Mesendoderm (in vitro differentiated cells): Measurements from ENCODE around the gene KIF2C.
"Not testable (repeated sequence)": the region's sequence is repeated elsewhere in the genome, so short reads cannot be mapped to it uniquely, and the experiment has no call there.

ENCODE experiments used
- DNase-seq: peaks from one replicate; pipeline ENCODE4 v3.0.0; 2013
- H2AK5ac ChIP-seq: 2 replicates; pipeline ENCODE4 v1.6.1; 2013; ENCODE audit warnings: low read length, inconsistent platforms
- H2BK120ac ChIP-seq: 2 replicates; pipeline ENCODE4 v1.6.1; 2013; ENCODE audit warnings: low read depth, mild to moderate bottlenecking, low read length, moderate library complexity, mixed read lengths
- H2BK15ac ChIP-seq: replicated peaks from 2 replicates; pipeline ENCODE4 v1.6.1; 2013; ENCODE audit warnings: low read depth, mild to moderate bottlenecking, moderate library complexity
- H2BK5ac ChIP-seq: 2 replicates; pipeline ENCODE4 v1.6.1; 2013; ENCODE audit warnings: low read length, inconsistent platforms
- H3K18ac ChIP-seq: 2 replicates; pipeline ENCODE4 v1.6.1; 2013; ENCODE audit warnings: mild to moderate bottlenecking, low read length, mixed read lengths
- H3K23ac ChIP-seq: one replicate; pipeline ENCODE4 v1.6.1; 2013; ENCODE audit warnings: low read length
- H3K27ac ChIP-seq: 2 replicates; pipeline ENCODE4 v1.5.1; 2013; ENCODE audit warnings: low read depth, mild to moderate bottlenecking, inconsistent platforms, low read length, moderate library complexity
- H3K27me3 ChIP-seq: 2 replicates; pipeline ENCODE4 v1.6.1; 2013; ENCODE audit warnings: low read length, control low read depth, mild to moderate bottlenecking, inconsistent platforms; ENCODE audit not compliant: insufficient read depth, poor library complexity
- H3K36me3 ChIP-seq: 2 replicates; pipeline ENCODE4 v1.6.1; 2013; ENCODE audit warnings: low read length, inconsistent platforms; ENCODE audit not compliant: control insufficient read depth, insufficient read depth
- H3K4ac ChIP-seq: one replicate; pipeline ENCODE4 v1.6.1; 2013; ENCODE audit warnings: low read depth, mild to moderate bottlenecking, low read length, moderate library complexity
- H3K4me1 ChIP-seq: 2 replicates; pipeline ENCODE4 v1.6.1; 2013; ENCODE audit warnings: low read depth, low read length, inconsistent platforms; ENCODE audit not compliant: control insufficient read depth
- H3K4me2 ChIP-seq: 2 replicates; pipeline ENCODE4 v1.6.1; 2013; ENCODE audit warnings: low read length
- H3K4me3 ChIP-seq: 2 replicates; pipeline ENCODE4 v1.5.1; 2013; ENCODE audit warnings: mild to moderate bottlenecking, low read length
- H3K56ac ChIP-seq: one replicate; pipeline ENCODE4 v1.6.1; 2013; ENCODE audit warnings: low read length
- H3K79me1 ChIP-seq: 2 replicates; pipeline ENCODE4 v1.6.1; 2013; ENCODE audit warnings: low read length, inconsistent platforms
- H3K79me2 ChIP-seq: 2 replicates; pipeline ENCODE4 v1.6.1; 2013; ENCODE audit warnings: mild to moderate bottlenecking, low read length; ENCODE audit not compliant: control insufficient read depth, insufficient read depth
- H3K9ac ChIP-seq: 2 replicates; pipeline ENCODE4 v1.6.1; 2013; ENCODE audit warnings: low read length, inconsistent platforms
- H4K5ac ChIP-seq: one replicate; pipeline ENCODE4 v1.6.1; 2013; ENCODE audit warnings: low read length
- H4K8ac ChIP-seq: one replicate; pipeline ENCODE4 v1.6.1; 2013; ENCODE audit warnings: low read depth, mild to moderate bottlenecking, control low read depth, low read length, moderate library complexity
- WGBS: extraction: QIAGEN DNeasy Blood & Tissue Kit; methylation state at CpG from one replicate; pipeline ENCODE4 v1.1.7; 2013; ENCODE audit warnings: low lambda C conversion rate, missing lambda C conversion rate; ENCODE audit not compliant: insufficient coverage; ENCODE audit errors: extremely low coverage; 5-methylcytosine and 5-hydroxymethylcytosine counted together

Gene KIF2C

DNA sequence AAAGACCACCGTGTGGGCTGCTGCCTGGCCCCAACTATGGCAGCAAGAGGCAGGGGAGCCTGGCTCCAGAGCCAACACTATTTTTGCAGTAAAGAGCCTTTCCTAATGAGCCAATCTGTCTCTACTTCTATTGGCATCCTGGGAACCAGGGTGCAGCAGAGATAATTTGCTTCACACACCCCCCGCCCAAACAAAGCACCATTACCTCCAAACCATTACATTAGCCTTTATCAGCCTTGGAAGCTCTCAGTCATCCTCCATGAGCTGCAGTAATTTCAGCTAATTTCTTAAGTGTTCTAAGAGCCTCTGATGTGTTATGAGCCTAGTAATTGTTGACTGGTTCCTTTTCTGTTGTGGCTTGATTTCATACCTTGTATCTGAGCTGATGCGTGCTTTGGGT is 43.5 kb upstream of the KIF2C start:
- H3K9ac ChIP-seq, result no peak overlapping the region
- no peaks in the 10 kb centered on the region for H3K79me2 ChIP-seq
- H3K27me3 ChIP-seq, result no peaks in the 10 kb centered on the region
- no peak overlapping the region for H3K56ac ChIP-seq
- H3K4me3 ChIP-seq, result no peak overlapping the region
- no peak overlapping the region for H2BK15ac ChIP-seq
- H2BK5ac ChIP-seq, result no peak overlapping the region
- H2BK120ac ChIP-seq, result no peak overlapping the region
- H4K5ac ChIP-seq, result no peak overlapping the region
- H3K79me1 ChIP-seq, result no peaks in the 10 kb centered on the region
- no peak overlapping the region for H3K23ac ChIP-seq
- no peak overlapping the region for H3K4ac ChIP-seq
- no CpG with 5 or more reads among the region's 3 CpGs for WGBS
- H2AK5ac ChIP-seq, result no peak overlapping the region
- no peak overlapping the region for H3K18ac ChIP-seq
- no peak overlapping the region for H4K8ac ChIP-seq
- H3K4me1 ChIP-seq, result no peaks in the 10 kb centered on the region
- no peaks in the 10 kb centered on the region for H3K36me3 ChIP-seq
- no peak overlapping the region for H3K27ac ChIP-seq
- DNase-seq, result no peak
- no peak overlapping the region for H3K4me2 ChIP-seq

GRCh38 chr1:44696789-44697345 is 42.8 kb upstream of the KIF2C start:
- Histone ChIP-seq H4K5ac (no peak overlapping the region), H3K23ac (no peak overlapping the region), H3K79me1 (no peaks in the 10 kb centered on the region), H3K27me3 (no peaks in the 10 kb centered on the region), H2BK15ac (no peak overlapping the region), H3K4ac (no peak overlapping the region), H2BK5ac (no peak overlapping the region), H3K56ac (no peak overlapping the region), H4K8ac (no peak overlapping the region), H3K4me1 (no peaks in the 10 kb centered on the region), H3K27ac (no peak overlapping the region), H3K36me3 (no peaks in the 10 kb centered on the region), H2BK120ac (no peak overlapping the region), H3K9ac (no peak overlapping the region), H3K4me3 (no peak overlapping the region), H3K18ac (no peak overlapping the region), H3K79me2 (no peaks in the 10 kb centered on the region), H2AK5ac (no peak overlapping the region), H3K4me2 (no peak overlapping the region)
- no peak for DNase-seq
- no CpG with 5 or more reads among the region's 7 CpGs for WGBS

DNA sequence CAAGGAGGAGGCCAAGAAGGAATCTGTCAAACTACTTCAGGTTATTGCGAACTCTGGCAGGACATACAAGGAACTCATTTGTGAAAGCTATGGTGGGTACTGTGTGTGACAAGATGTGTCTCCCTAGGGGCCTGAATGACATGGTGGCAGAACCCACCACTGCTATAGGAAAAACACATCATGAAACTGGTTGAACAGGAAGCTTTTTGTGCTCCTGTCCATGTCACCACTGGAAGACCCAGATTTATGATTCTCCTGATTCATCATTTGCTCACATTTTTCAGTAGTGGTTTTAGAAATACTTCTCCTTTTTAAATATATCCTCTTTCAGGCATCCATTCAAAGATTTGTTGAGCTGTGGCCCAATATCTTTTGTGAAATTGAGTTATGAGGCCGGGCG is 41.5 kb upstream of the KIF2C start:
- H3K23ac ChIP-seq, result no peak overlapping the region
- no CpG with 5 or more reads among the region's 3 CpGs for WGBS

GRCh38 chr1:44699375-44699774 is 40.3 kb upstream of the KIF2C start:
- H2AK5ac ChIP-seq, H3K56ac ChIP-seq, H4K5ac ChIP-seq, H3K9ac ChIP-seq, H3K4ac ChIP-seq, H3K18ac ChIP-seq, H3K27ac ChIP-seq, H3K4me1 ChIP-seq, H3K23ac ChIP-seq, H3K4me3 ChIP-seq, H2BK5ac ChIP-seq, DNase-seq, H4K8ac ChIP-seq, H3K36me3 ChIP-seq, H3K79me2 ChIP-seq, H3K4me2 ChIP-seq, H2BK15ac ChIP-seq, H2BK120ac ChIP-seq, H3K27me3 ChIP-seq, H3K79me1 ChIP-seq: not testable (repeated sequence)
- WGBS, result no CpG with 5 or more reads among the region's 9 CpGs

More for the DNA sequence above, 41.5 kb upstream of the KIF2C start:
- H3K18ac ChIP-seq, result no peak overlapping the region
- no peak overlapping the region for H4K8ac ChIP-seq
- no peak overlapping the region for H2BK5ac ChIP-seq
- H3K4me1 ChIP-seq, result no peaks in the 10 kb centered on the region
- H3K4me3 ChIP-seq, result no peak overlapping the region
- H3K4me2 ChIP-seq, result no peak overlapping the region
- H3K27ac ChIP-seq, result no peak overlapping the region
- no peaks in the 10 kb centered on the region for H3K27me3 ChIP-seq
- H3K79me1 ChIP-seq, result no peaks in the 10 kb centered on the region
- no peak overlapping the region for H3K9ac ChIP-seq
- H3K36me3 ChIP-seq, result no peaks in the 10 kb centered on the region
- no peaks in the 10 kb centered on the region for H3K79me2 ChIP-seq
- H2AK5ac ChIP-seq, result no peak overlapping the region
- H3K56ac ChIP-seq, result no peak overlapping the region
- DNase-seq, result no peak
- H2BK15ac ChIP-seq, result no peak overlapping the region
- no peak overlapping the region for H2BK120ac ChIP-seq
- H4K5ac ChIP-seq, result no peak overlapping the region
- H3K4ac ChIP-seq, result no peak overlapping the region

- no peak for DNase-seq
- H3K27me3 ChIP-seq, result no peaks in the 10 kb centered on the region
- WGBS, result no CpG with 5 or more reads among the region's 1 CpG
Measured at GRCh38 chr1:44700573-44700972, 39.1 kb upstream of the KIF2C start.

DNA sequence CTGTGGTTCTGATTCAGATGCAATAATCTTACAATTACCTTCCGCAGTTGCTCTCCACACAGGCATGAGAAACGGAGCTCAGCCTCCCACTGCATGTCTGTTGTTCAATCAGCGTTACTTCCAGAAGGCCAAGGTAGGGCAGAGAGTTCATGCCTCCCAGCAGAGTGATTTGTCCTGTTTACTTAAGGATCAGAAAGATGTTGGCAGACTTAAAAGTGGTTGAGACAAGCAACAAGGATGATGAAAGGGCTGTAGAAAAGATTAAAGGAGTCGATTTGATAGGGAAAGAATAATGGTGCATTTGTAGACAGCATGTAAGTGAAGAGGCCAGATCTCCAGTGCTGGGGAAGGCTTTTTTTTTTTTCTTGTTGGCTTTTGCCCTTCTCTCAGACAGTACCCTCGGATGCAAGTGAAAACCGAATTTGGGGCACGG is 38.5 kb upstream of the KIF2C start:
- no peaks in the 10 kb centered on the region for H3K27me3 ChIP-seq
- H3K79me2 ChIP-seq, result no peaks in the 10 kb centered on the region
- H3K79me1 ChIP-seq, result no peaks in the 10 kb centered on the region
- H3K4me1 ChIP-seq, result no peaks in the 10 kb centered on the region
- no peak overlapping the region for H4K5ac ChIP-seq
- H4K8ac ChIP-seq, result no peak overlapping the region
- H3K9ac ChIP-seq, result no peak overlapping the region
- no peak overlapping the region for H3K18ac ChIP-seq
- WGBS, result 100% methylated on average over 1 of the region's 7 CpGs
- no peak for DNase-seq
- no peak overlapping the region for H3K27ac ChIP-seq
- no peak overlapping the region for H3K23ac ChIP-seq
- no peaks in the 10 kb centered on the region for H3K36me3 ChIP-seq
- H2BK15ac ChIP-seq, result no peak overlapping the region
- no peak overlapping the region for H3K4me2 ChIP-seq
- no peak overlapping the region for H3K4ac ChIP-seq
- H3K4me3 ChIP-seq, result no peak overlapping the region
- no peak overlapping the region for H3K56ac ChIP-seq
- no peak overlapping the region for H2AK5ac ChIP-seq
- H2BK120ac ChIP-seq, result no peak overlapping the region
- H2BK5ac ChIP-seq, result no peak overlapping the region

More at GRCh38 chr1:44700573-44700972, 39.1 kb upstream of the KIF2C start:
- Histone ChIP-seq H3K56ac (no peak overlapping the region), H2BK120ac (no peak overlapping the region), H3K23ac (no peak overlapping the region), H2BK5ac (no peak overlapping the region), H3K18ac (no peak overlapping the region), H3K4me3 (no peak overlapping the region), H3K36me3 (no peaks in the 10 kb centered on the region), H3K79me1 (no peaks in the 10 kb centered on the region), H3K27ac (no peak overlapping the region), H3K9ac (no peak overlapping the region), H3K4me1 (no peaks in the 10 kb centered on the region), H4K8ac (no peak overlapping the region), H4K5ac (no peak overlapping the region), H3K4ac (no peak overlapping the region), H2AK5ac (no peak overlapping the region), H3K79me2 (no peaks in the 10 kb centered on the region), H2BK15ac (no peak overlapping the region), H3K4me2 (no peak overlapping the region)
